Transverse colon (tissue), 4 donors: Measurements from ENCODE around the gene NR2F1-AS1. TPM values are rescaled to one million over a fixed set of nuclear protein-coding genes. Genes with fewer than 3 reads are reported as not detected.

Experiments used
- DNase-seq: peaks from one replicate; pipeline ENCODE4 v3.0.0-alpha.2; 2019
- H3K27ac ChIP-seq, 4 donors: fragments of 200-600 bp; sonication (generic); 2 replicates each; pipeline ENCODE4 v1.5.1; 2016 to 2018; ENCODE audit warnings: inconsistent platforms in 4 of 4
- H3K27me3 ChIP-seq: fragments of 200-600 bp; sonication (generic); 2 replicates; pipeline ENCODE4 v1.5.1; 2017; ENCODE audit warnings: inconsistent platforms
- H3K36me3 ChIP-seq, 4 donors: fragments of 200-600 bp; sonication (generic); 2 replicates each; pipeline ENCODE4 v1.5.1; 2017 to 2019; ENCODE audit warnings: inconsistent platforms in 4 of 4
- H3K4me1 ChIP-seq, 4 donors: fragments of 200-600 bp; sonication (generic); 2 replicates each; pipeline ENCODE4 v1.5.1; 2017 to 2020; ENCODE audit warnings: inconsistent platforms in 4 of 4
- H3K4me3 ChIP-seq, 4 donors: fragments of 200-600 bp; sonication (generic); 1 replicate in 1 of 4; 2 replicates in 3 of 4; pipeline versions ENCODE4 v1.5.1 to v1.6.1; 2017 to 2019; ENCODE audit warnings: inconsistent platforms in 4 of 4
- H3K9me3 ChIP-seq, 2 donors: fragments of 200-600 bp; sonication (generic); 2 replicates each; pipeline ENCODE4 v1.5.1; 2017 to 2019; ENCODE audit warnings: inconsistent platforms in 2 of 2
- EP300 ChIP-seq: sonication (generic); formaldehyde crosslinking; IDR thresholded peaks from one replicate; pipeline ENCODE4 v1.6.1; 2017; ENCODE audit warnings: antibody characterized with exemption, low read depth
- POLR2A ChIP-seq: fragments of 450-650 bp; IDR thresholded peaks from one replicate; pipeline ENCODE4 v1.6.1; 2016; ENCODE audit warnings: antibody characterized with exemption, mild to moderate bottlenecking, moderate library complexity
- POLR2AphosphoS5 ChIP-seq, 3 donors: sonication (generic); formaldehyde crosslinking; IDR thresholded peaks; one replicate each; pipeline ENCODE4 v1.6.1; 2016; ENCODE audit warnings: antibody characterized with exemption in 3 of 3
- WGBS, 2 donors: methylation state at CpG; one replicate each; pipeline ENCODE4 v1.1.5; 2018; ENCODE audit warnings: low coverage in 1 of 2; 5-methylcytosine and 5-hydroxymethylcytosine counted together
- in situ Hi-C, 4 donors: fragments of 200-750 bp; cut with MboI; loops; one replicate each; pipeline versions ENCODE4 v1.15.0 to v1.15.1; 2017; ENCODE audit warnings: low sequenced_read_pairs in 3 of 4, low pct_ligation_motif_present in 1 of 4, low pct_unique_long_range_greater_than_20kb in 1 of 4
- intact Hi-C: fragments of 100-400 bp; cut with DNase I; formaldehyde crosslinking; loops from one replicate; pipeline ENCODE4 v1.15.1; 2023; ENCODE audit warnings: low total_unique reads
- total RNA-seq, 4 donors: library from RNA; depleted of rRNA; stranded (reverse); fragments of >200 nt; gene quantifications; one replicate each; pipeline ENCODE4 v1.1.0, GENCODE V29; 2016
- TF ChIP-seq, protein P1 (sequence below), 5 experiments: fragments of 200-600 bp in 3 of 5; fragments of 450-650 bp in 2 of 5; sonication (generic) in 3 of 5; IDR thresholded peaks; 1 replicate in 2 of 5; 2 replicates in 3 of 5; pipeline ENCODE4 v1.5.1; 2016 to 2017; ENCODE audit warnings: antibody characterized with exemption in 5 of 5, inconsistent platforms in 3 of 5, mild to moderate bottlenecking in 2 of 5, moderate library complexity in 1 of 5

NR2F1-AS1 gene
- total RNA-seq, 4 donors from 2014 or later: 1.2 to 3.7 (median 2.2) TPM

- 19 to 36% methylated on average over 4 to 5 of the region's 5 CpGs for WGBS, 2 donors
- no peaks in the 10 kb centered on the region for H3K9me3 ChIP-seq
- no peaks in the 10 kb centered on the region for H3K36me3 ChIP-seq
- H3K4me1 ChIP-seq: peaks cover 0 to 16% (median 4%) of the 10 kb centered on the region in 4 donors
- no peak overlapping the region for H3K27ac ChIP-seq
- intact Hi-C loops (no loop called here), in situ Hi-C loops (loop anchor here in 3 of 4 donors (25.0 kb wide), 2 partner anchors 188 to 313 kb away; no protein-coding TSS in a partner anchor)
- no peak for DNase-seq
- peaks cover 100% of the 10 kb centered on the region for H3K27me3 ChIP-seq
- TF ChIP-seq POLR2AphosphoS5 (IDR thresholded peaks at IDR 0.05): no peak
- TF ChIP-seq, protein P1, sequence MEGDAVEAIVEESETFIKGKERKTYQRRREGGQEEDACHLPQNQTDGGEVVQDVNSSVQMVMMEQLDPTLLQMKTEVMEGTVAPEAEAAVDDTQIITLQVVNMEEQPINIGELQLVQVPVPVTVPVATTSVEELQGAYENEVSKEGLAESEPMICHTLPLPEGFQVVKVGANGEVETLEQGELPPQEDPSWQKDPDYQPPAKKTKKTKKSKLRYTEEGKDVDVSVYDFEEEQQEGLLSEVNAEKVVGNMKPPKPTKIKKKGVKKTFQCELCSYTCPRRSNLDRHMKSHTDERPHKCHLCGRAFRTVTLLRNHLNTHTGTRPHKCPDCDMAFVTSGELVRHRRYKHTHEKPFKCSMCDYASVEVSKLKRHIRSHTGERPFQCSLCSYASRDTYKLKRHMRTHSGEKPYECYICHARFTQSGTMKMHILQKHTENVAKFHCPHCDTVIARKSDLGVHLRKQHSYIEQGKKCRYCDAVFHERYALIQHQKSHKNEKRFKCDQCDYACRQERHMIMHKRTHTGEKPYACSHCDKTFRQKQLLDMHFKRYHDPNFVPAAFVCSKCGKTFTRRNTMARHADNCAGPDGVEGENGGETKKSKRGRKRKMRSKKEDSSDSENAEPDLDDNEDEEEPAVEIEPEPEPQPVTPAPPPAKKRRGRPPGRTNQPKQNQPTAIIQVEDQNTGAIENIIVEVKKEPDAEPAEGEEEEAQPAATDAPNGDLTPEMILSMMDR (IDR thresholded peaks at IDR 0.05): no peak
- TF ChIP-seq POLR2A: no peak
- no peak for TF ChIP-seq EP300
- H3K4me3 ChIP-seq: no peak overlapping the region
These were observed 18.0 kb upstream of the NR2F1-AS1 start for GRCh38 chr5:93599001-93599379.

GRCh38 chr5:93598091-93599000, 17.3 kb upstream of the NR2F1-AS1 start:
- no peak for DNase-seq
- H3K36me3 ChIP-seq: no peaks in the 10 kb centered on the region
- TF ChIP-seq EP300 (no peak), POLR2A (no peak), POLR2AphosphoS5 (IDR thresholded peaks at IDR 0.05) (no peak)
- TF ChIP-seq, protein P1 (IDR thresholded peaks at IDR 0.05): no peak
- WGBS, 2 donors: 36 to 39% methylated on average over 16 to 28 of the region's 28 CpGs
- peaks cover 100% of the 10 kb centered on the region for H3K27me3 ChIP-seq
- no peak overlapping the region for H3K27ac ChIP-seq
- H3K9me3 ChIP-seq: no peaks in the 10 kb centered on the region
- H3K4me3 ChIP-seq: no peak overlapping the region
- peaks cover 0 to 14% (median 3%) of the 10 kb centered on the region in 4 donors for H3K4me1 ChIP-seq
- intact Hi-C loops: no loop called here
- in situ Hi-C loops: loop anchor here in 3 of 4 donors (25.0 kb wide), 2 partner anchors 189 to 314 kb away; no protein-coding TSS in a partner anchor

DNA sequence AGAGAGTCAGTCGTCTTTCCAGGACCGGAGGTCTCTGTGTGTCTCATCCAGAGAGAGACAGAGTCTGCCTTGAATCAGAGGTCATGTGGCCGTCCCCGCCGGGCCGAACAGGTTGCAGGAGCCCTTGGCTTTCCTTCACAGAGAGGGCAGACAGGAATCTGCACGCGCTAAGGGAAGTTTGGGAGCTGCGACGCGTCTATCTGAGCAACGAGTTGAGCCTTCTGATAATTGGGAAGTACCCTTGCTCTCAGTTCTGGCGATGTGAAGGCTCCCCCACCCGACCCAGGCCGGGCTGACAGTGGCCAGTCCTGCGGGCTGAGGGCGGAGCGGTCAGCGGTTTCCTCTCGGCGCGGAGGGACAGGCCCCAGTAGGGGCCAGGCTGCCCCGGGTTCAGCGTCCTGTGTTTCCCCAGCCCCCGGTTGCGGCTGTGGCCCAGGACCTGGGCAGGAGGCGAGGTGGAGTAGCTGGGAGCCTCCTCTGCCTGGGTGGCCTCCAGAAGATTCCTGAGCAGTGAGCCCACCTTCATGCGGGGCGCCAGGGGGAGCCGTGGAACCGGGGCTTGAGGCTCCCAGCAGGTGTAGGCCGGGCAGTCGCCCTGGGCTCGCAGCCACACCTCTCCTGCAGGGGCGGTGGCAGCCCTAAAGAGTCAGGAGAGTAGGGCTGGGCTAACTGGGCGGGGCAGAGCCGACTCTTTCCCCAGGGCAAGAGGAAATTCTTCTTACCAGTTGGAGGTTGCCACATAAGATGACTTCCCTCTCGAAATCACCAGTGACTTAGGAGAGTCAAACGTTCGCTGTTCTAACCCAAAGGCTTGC, 15.9 kb upstream of the NR2F1-AS1 start:
- in situ Hi-C loops: loop anchor here in 3 of 4 donors (25.0 kb wide), 2 partner anchors 190 to 315 kb away; no protein-coding TSS in a partner anchor
- H3K4me3 ChIP-seq: no peak overlapping the region
- H3K9me3 ChIP-seq: no peaks in the 10 kb centered on the region
- H3K27ac ChIP-seq: no peak overlapping the region
- peaks cover 0 to 14% (median 3%) of the 10 kb centered on the region in 4 donors for H3K4me1 ChIP-seq
- WGBS, 2 donors: 22 to 50% methylated on average over 3 to 40 of the region's 40 CpGs
- intact Hi-C loops: no loop called here
- H3K27me3 ChIP-seq: peaks cover 98% of the 10 kb centered on the region
- TF ChIP-seq POLR2AphosphoS5 (IDR thresholded peaks at IDR 0.05): no peak
- no peak for TF ChIP-seq EP300
- TF ChIP-seq, protein P1 (IDR thresholded peaks at IDR 0.05): no peak
- TF ChIP-seq POLR2A: no peak
- no peaks in the 10 kb centered on the region for H3K36me3 ChIP-seq
- DNase-seq: peak; percentile 70

- Histone ChIP-seq H3K4me1 (peaks cover 0 to 14% (median 3%) of the 10 kb centered on the region in 4 donors), H3K27ac (no peak overlapping the region), H3K4me3 (no peak overlapping the region), H3K36me3 (no peaks in the 10 kb centered on the region), H3K27me3 (peaks cover 98% of the 10 kb centered on the region), H3K9me3 (no peaks in the 10 kb centered on the region)
- TF ChIP-seq, protein P1 (IDR thresholded peaks at IDR 0.05): no peak
- no peak for TF ChIP-seq POLR2A
- 38% methylated on average over 14 of the region's 14 CpGs; no CpG with 5 or more reads in 1 of the 2 donors for WGBS, 2 donors
- in situ Hi-C loops: loop anchor here in 3 of 4 donors (25.0 kb wide), 2 partner anchors 191 to 316 kb away; no protein-coding TSS in a partner anchor
- no peak for DNase-seq
- intact Hi-C loops: no loop called here
These were observed 15.3 kb upstream of the NR2F1-AS1 start for GRCh38 chr5:93596310-93596675.
